Breast epithelium (tissue), 4 donors: ENCODE data around the gene PTPRCAP. TPM values are rescaled to one million over a fixed set of nuclear protein-coding genes. Genes with fewer than 3 reads are reported as not detected.

Experiments used
- DNase-seq, 2 donors: peaks; one replicate each; pipeline ENCODE4 v3.0.0-alpha.2; 2019; ENCODE audit warnings: low spot score in 2 of 2
- H3K27ac ChIP-seq, 2 donors: fragments of 200-600 bp; sonication (generic) in 1 of 2; one replicate each; pipeline ENCODE4 v1.5.1; 2016 to 2019; ENCODE audit warnings: mild to moderate bottlenecking in 1 of 2
- H3K27me3 ChIP-seq, 2 donors: fragments of 200-600 bp; sonication (generic) in 1 of 2; one replicate each; pipeline versions ENCODE4 v1.5.1 to v1.6.0; 2017 to 2019; ENCODE audit warnings: control low read depth in 1 of 2, mild to moderate bottlenecking in 1 of 2
- H3K36me3 ChIP-seq: fragments of 200-600 bp; one replicate; pipeline ENCODE4 v1.5.1; 2019
- H3K4me1 ChIP-seq, 2 donors: fragments of 200-600 bp; sonication (generic); one replicate each; pipeline ENCODE4 v1.5.1; 2016 to 2019; ENCODE audit warnings: control low read depth in 1 of 2
- H3K4me3 ChIP-seq, 3 donors: fragments of 200-600 bp; sonication (generic); 1 replicate in 2 of 3; 2 replicates in 1 of 3; pipeline ENCODE4 v1.5.1; 2016 to 2019; ENCODE audit warnings: mild to moderate bottlenecking in 3 of 3, moderate library complexity in 2 of 3
- H3K9me3 ChIP-seq, 2 donors: fragments of 200-600 bp; sonication (generic) in 1 of 2; one replicate each; pipeline ENCODE4 v1.5.1; 2016 to 2019; ENCODE audit warnings: control low read depth in 1 of 2
- CTCF ChIP-seq, 3 donors: fragments of 450-650 bp; IDR thresholded peaks; one replicate each; pipeline ENCODE4 v1.5.1; 2016 to 2017; ENCODE audit warnings: antibody characterized with exemption in 3 of 3, mild to moderate bottlenecking in 3 of 3, moderate library complexity in 3 of 3
- POLR2A ChIP-seq: fragments of 450-650 bp; IDR thresholded peaks from one replicate; pipeline ENCODE4 v1.6.1; 2016; ENCODE audit warnings: antibody characterized with exemption, mild to moderate bottlenecking, moderate library complexity
- POLR2AphosphoS5 ChIP-seq, 3 donors: sonication (generic); formaldehyde crosslinking; IDR thresholded peaks; one replicate each; pipeline ENCODE4 v1.6.1; 2017; ENCODE audit warnings: antibody characterized with exemption in 3 of 3
- intact Hi-C: fragments of 100-400 bp; cut with DNase I; formaldehyde crosslinking; loops from one replicate; pipeline ENCODE4 v1.15.1; 2023; ENCODE audit warnings: low total_unique reads
- total RNA-seq, 3 donors: library from RNA; depleted of rRNA; stranded (reverse); fragments of >200 nt; gene quantifications; one replicate each; pipeline ENCODE4 v1.1.0, GENCODE V29; 2016

Gene PTPRCAP
- total RNA-seq, 3 donors from 2014 or later, result 2.1 to 9.2 (median 8.0) TPM

DNA sequence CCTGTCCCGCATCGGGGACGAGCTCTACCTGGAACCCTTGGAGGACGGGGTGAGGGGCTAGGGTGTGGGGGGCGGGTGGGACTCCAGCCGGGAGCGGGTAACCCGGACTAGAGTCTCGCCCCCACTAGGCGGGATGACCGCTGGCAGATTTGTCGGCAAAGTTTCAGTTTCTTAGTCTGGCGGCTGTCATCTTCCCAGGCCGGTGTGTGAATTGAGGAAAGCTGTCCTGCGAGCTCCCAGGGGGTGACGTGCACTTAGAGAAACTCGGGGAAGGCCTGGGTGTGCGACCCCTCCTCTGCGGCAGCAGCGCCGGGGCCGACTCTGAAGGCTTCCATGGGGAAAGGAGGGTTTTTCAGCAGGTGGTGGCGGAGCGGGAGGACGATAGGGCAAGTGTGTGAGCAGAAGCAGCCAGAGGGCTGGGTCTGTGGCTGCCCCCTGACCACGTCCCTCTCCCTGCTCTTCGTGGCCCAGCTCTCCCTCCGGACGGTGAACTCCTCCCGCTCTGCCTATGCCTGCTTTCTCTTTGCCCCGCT, 45.2 kb downstream of the PTPRCAP start:
- Histone ChIP-seq H3K27ac (peak overlapping the region; percentile 78 to 84), H3K36me3 (no peaks in the 10 kb centered on the region), H3K4me1 (peaks cover 4% of the 10 kb centered on the region in 2 donors), H3K9me3 (no peaks in the 10 kb centered on the region), H3K4me3 (peak overlapping the region; percentile 74 to 98 (median 93)), H3K27me3 (no peaks in the 10 kb centered on the region)
- intact Hi-C loops, result loop anchor here (5.0 to 10.0 kb wide), 2 partner anchors 35 to 113 kb away; partner anchors contain the start of genes CDK2AP2 and PITPNM1
- TF ChIP-seq POLR2AphosphoS5 (IDR thresholded peaks at IDR 0.05), result no peak
- TF ChIP-seq CTCF (IDR thresholded peaks at IDR 0.05), result no peak
- TF ChIP-seq POLR2A, result no peak
- DNase-seq, result no peak

DNA sequence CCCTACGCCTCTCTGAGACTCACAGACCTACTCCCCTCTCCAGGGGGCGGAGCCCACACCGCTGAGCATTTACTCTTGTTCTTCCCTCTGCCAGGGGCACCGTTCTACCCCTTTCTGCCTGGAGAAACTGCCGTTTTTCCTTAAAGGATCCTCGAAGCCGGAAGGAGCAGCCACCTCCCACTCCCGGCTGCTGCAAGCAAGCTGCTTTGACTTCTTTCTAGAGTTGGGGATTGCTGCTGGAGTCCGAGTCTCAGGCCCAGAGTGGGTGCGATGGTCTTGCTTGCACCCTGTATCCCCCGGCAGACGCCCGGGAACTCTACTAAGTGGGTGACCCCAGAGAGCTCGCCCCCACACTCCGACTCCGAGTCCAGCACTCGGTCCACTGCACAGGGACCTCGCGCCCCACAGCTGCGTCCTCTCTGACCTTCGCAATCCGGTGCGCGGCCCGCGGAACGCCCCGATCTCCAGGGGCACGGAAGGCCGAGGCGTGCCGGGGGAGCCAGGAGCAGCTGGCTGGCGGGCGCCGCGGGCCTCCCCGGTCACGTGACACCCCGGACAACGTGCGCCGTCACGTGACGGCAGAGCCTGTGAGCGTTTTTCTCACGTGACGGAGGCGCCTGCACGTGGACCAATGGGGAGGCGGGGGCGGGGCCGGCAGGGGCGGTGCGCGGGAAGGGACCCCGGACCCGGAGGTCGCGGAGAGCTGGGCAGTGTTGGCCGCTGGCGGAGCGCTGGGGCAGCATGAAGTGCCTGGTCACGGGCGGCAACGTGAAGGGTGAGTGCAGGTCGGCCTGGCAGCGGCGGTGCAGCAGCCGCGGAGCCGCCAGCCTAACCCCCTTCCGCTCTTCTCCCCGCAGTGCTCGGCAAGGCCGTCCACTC, 45.9 kb downstream of the PTPRCAP start, which contains the start of gene RAD9A:
Gene RAD9A, plus strand, starts transcription at position 683 of the 879 bp plus-strand sequence. Its CDS starts 59 bp downstream, at position 742.
- intact Hi-C loops, result loop anchor here (5.0 to 10.0 kb wide), 2 partner anchors 34 to 113 kb away; partner anchors contain the start of genes CDK2AP2 and PITPNM1

DNA sequence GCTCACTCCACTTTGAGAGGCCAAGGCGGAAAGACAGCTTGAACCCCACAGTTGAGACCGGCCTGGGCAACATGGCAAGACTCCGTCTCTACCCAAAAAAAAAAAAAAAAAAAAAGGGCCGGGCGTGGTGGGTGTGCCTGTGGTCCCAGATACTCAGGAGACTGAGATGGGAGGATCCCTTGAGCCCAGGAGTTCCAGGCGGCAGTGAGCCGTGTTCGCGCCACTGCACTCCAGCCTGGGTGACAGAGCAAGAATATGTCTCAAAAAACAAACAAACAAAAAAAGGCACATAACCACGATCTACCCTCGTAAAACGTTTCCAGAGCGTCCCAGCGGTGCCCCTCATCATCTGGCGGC, 46.6 kb downstream of the PTPRCAP start:
- H3K36me3 ChIP-seq, result no peaks in the 10 kb centered on the region
- no peak for TF ChIP-seq CTCF (IDR thresholded peaks at IDR 0.05)
- TF ChIP-seq POLR2AphosphoS5 (IDR thresholded peaks at IDR 0.05), result no peak
- no peak for TF ChIP-seq POLR2A
- H3K27me3 ChIP-seq, result no peaks in the 10 kb centered on the region
- intact Hi-C loops, result loop anchor here (5.0 to 10.0 kb wide), 2 partner anchors 34 to 114 kb away; partner anchors contain the start of genes CDK2AP2 and PITPNM1
- H3K4me3 ChIP-seq, result peak overlapping the region; percentile 74 to 98 (median 93)
- DNase-seq, result no peak
- H3K9me3 ChIP-seq, result no peaks in the 10 kb centered on the region
- H3K4me1 ChIP-seq, result peaks cover 4% of the 10 kb centered on the region in 2 donors
- H3K27ac ChIP-seq, result peak overlapping the region; percentile 78 to 84

More for the DNA sequence above, 45.9 kb downstream of the PTPRCAP start, which contains the start of gene RAD9A:
- peak in 1 of 3 donors; percentile 7 for TF ChIP-seq CTCF (IDR thresholded peaks at IDR 0.05)
- TF ChIP-seq POLR2AphosphoS5 (IDR thresholded peaks at IDR 0.05), result peak; percentile 82 to 92 (median 86)
- peak; percentile 36 for TF ChIP-seq POLR2A
- no peaks in the 10 kb centered on the region for H3K27me3 ChIP-seq
- H3K4me1 ChIP-seq, result peaks cover 4% of the 10 kb centered on the region in 2 donors
- no peaks in the 10 kb centered on the region for H3K36me3 ChIP-seq
- no peaks in the 10 kb centered on the region for H3K9me3 ChIP-seq
- H3K27ac ChIP-seq, result peak within 1 kb of the TSS; percentile 78 to 84
- H3K4me3 ChIP-seq, result peak within 1 kb of the TSS; percentile 74 to 98 (median 93)
- peak; percentile 95 for DNase-seq

- intact Hi-C loops, result no loop called here
- Histone ChIP-seq H3K36me3 (no peaks in the 10 kb centered on the region), H3K4me3 (no peak overlapping the region), H3K27me3 (no peaks in the 10 kb centered on the region), H3K9me3 (no peaks in the 10 kb centered on the region), H3K4me1 (peaks cover 4% of the 10 kb centered on the region in 2 donors), H3K27ac (no peak overlapping the region)
- TF ChIP-seq CTCF (IDR thresholded peaks at IDR 0.05), result peak in 2 of 3 donors; percentile 23 to 38
- TF ChIP-seq POLR2AphosphoS5 (IDR thresholded peaks at IDR 0.05), result no peak
- no peak for DNase-seq
These were observed 48.0 kb downstream of the PTPRCAP start for GRCh38 chr11:67389477-67389876.
